ENCODE data around the gene SLC15A3.

DNA sequence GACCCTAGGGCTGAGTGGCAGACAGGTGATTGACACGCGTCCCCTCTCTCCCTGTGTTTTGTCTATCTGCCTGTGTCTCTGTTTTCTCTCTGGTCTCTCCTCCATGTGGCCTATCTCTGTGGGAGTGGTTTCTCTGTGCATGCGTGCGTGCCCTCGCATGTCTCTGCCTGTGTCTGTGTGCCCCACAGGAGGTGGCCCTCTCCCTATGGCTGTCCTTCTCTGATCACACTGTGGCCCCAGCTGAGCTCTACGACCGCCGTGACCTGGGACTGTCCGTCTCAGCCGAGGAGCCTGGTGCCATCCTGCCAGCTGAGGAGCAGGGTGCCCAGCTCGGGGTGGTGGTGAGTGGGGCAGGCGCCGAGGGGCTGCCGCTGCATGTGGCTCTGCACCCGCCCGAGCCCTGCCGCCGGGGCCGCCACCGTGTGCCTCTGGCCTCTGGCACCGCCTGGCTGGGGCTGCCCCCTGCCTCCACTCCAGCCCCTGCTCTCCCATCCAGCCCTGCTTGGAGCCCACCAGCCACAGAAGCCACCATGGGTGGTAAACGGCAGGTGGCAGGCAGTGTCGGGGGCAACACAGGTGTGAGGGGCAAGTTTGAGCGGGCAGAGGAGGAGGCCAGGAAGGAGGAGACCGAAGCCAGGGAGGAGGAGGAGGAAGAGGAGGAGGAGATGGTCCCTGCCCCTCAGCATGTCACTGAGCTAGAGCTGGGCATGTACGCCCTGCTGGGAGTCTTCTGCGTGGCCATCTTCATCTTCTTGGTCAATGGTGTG lies 16.1 kb downstream of the SLC15A3 start:
- TF ChIP-seq POLR2A (IDR thresholded peaks at IDR 0.05) (no peak), CTCF (IDR thresholded peaks at IDR 0.05) (no peak), EP300 (IDR thresholded peaks at IDR 0.05; ENCODE audit: low read depth) (no peak), POLR2AphosphoS5 (IDR thresholded peaks at IDR 0.05) (no peak)
